Activated naive CD4-positive, alpha-beta T cell (primary cell): ENCODE data around the gene OST4.
A peak's percentile ranks its signal among the peaks of the same experiment; 100 is the strongest.

Experiments
- DNase-seq, 4 experiments: peaks; one replicate each; lab custom pipeline; 2025; lab: John Stamatoyannopoulos, UW

Gene OST4

DNA sequence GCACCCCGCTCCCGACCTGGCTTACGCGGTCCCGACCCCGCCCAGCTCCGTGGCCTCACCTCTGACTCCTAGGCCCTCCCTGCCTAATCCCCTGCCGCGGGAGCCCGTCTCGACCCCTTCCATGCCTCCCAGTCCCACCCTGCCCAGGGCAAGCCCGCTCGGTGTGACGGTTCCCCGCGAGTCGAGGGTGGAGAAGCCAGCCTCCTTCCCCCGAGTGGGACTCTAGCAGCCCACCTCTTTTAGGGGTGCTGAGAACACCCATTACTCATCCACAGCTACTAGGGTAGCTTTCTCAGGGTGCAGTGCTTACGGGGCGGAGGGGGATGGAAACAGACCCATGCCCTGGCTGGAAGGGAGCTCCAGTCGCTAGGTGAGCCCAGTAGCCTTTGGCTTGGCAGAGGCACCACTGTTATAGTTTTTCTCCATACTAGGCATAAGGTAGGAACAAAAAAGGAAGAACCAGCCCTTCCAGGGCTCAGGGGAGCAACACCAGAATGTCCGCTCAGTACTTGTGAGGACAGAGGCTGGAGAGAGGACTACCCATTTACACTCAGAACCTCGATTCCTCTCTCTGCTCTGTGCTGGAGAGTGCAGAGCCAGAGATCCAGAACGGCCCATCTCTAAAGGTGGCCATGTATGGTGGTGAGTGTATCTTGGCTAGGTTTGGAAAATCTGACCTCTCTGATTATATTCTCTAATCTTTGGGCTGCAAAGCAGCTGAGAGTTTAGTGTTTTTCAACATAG is 19.4 kb downstream of the OST4 start:
- peak in 3 of 4 experiments; percentile 38 to 61 (median 49) for DNase-seq

DNA sequence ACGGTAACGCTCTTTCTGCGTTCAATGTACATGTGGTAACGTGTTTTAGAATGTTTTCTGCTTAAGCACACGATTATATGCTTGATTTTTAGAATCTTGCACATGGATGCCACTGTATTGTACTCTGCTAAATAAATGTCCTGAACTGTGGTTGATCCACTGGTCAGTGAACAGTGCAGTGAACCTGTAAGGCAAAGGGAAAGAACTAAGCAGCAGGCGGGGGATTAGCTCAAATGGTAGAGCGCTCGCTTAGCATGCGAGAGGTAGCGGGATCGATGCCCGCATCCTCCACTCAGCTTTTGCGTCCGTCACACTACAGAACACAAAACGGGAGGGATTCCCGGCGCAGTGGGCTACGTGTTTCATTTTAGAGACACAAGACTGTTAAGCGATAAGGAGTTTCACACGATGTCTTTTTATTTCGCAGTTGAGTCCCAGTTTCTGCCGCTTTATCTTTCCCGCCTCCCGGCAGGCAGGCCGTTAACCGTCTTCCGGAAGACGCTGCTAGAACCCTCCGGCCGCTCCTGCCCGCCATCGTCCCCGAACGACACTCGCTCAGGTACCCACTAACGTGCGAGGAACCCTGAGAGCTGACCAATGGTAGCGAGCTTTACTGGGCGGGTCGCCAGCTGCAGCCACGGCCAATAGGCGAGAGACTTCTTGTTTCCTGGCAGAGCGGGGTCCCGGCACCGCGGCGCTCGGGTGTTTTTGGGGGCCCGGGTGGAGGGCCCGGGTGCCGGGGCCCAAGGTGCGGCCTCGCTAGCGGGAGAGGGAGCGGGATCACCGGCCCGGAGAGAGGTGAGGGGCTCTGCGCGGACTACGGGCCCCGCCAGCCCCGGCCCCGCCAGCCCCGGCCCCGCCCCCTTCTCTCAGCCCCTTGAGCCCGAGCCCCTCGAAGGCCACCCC is 20.2 kb downstream of the OST4 start, which contains the start of gene AGBL5:
AGBL5 (plus strand) TSS at position 673 of the 906 bp plus-strand sequence. CDS start 1,291 bp downstream, outside the sequence.
- DNase-seq, result peak; percentile 88 to 94 (median 92)

DNA sequence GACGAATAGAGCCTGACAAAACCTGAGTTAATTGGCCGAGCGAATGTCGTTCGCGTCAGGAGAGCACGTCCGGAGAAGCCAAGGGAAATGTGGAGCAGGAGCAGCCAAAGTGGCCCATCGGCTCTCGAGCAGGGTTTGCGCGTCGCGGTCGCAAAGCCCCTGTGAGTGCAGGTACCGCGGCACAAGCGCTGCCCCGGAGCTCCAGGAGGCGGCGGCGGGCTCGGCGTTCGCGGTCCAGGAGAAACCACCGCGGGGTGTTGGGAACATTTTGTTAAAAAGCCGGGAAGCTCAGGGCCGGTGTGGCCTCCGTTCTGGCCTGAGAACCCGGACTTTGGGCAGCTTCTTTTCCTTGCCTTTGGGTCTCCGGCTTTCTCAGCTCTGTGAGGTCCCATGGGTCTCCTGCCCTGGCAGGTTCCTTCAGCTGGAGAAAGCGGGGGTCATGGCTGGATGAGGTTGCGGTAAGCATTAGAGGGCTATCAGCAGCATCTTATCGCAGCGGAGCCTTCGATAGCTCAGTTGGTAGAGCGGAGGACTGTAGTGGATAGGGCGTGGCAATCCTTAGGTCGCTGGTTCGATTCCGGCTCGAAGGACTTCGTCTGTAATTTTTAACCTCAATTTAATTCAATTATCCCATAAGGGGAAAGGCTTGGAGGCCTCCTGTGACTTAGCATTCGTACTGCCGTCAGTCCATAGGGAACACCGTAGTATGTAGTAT is 21.0 kb downstream of the OST4 start:
- peak; percentile 84 to 96 (median 90) for DNase-seq

DNA sequence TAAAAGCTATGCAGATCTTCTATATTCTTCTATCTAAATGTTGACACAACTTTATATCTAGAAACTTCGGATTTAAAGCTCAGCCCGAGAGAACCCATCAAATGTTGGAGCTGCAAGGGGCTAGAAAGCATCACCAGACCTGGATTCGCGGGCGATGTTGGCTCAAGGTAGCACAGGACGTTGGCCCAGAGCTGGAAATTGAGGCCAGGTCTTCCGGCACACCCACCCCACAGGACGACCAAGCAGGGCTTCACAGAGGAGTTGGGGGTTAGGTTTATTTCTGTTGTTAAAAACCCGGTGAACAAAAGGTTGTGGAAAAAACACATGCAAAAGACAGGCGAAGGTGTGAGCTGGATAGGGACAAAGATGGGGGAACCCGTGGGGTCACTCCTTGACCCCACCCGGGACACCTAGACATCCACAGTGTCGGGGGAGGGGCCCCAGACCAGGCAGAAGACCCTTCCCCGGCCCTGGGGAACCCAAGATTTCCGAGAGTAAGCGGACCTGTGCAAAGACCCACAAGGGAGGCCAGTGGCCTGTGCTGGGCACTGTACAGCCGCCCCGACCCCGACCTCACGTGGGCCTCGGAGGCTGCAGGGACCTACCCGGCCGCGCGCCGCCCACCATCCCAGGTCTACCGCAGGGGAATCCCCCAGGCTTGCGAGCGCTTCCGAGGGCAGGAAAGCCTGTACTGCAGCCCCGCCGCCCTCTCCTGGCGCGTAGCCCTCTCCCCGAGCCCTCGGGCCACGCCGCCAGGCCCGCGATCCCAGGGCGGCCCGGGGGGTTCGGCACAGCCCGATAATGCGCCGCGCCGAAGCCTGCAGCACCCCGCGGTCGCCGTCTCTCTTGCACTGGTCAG is 21.8 kb downstream of the OST4 start:
- DNase-seq, result peak in 3 of 4 experiments; percentile 36 to 48 (median 40)

DNA sequence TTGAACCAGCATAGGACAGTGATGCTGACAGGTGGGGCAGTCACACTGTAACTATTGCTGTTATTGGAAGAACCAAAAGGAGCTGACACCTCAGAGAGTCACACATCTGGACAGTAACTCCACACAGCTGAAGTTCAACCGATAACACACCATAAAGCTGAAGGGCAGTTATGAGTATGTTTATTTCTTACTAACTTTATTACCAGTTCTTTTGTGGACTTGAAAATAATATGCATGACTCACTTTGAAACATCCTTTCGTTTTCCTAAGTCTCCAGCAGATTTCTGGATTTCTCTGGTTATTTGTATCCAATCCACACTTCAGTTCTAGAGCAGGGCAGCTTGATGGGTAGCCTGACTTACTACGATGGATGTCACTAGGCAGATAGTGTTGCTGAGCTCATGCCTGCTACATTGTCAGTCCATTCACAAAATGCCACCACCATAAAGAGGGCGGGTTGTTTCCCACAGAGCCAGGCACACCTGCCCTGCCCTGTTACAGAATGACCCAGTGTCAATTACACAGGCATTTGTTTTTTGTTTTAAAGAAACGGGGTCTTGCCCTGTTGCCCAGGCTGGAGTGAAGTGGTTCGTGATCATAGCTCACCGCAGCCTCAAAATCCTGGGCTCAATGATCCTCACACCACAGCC is 28.3 kb downstream of the OST4 start:
- DNase-seq, result no peak

DNA sequence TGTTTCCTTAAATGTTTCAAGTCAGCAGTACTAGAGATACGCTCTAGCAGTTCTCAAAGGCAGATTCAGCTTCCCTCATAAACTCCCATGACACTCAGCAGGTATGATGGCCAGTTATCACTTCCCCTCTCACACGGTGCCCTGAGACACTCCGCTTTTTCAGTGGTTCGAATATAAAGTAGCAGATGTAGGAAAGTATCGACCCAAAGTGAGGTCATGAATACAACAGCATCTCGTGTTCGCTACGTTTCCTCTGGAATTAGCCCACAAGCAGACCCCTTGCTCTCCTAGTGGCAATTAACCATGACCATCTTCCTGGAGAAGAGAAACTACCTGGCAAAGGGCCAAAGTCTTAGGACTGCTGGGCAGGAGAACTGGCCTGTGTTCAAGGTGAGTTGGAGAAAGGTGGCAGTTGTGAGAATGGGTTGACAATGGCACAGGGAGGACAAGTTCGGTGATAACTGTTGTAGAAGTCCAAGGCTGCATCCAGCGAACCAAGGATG is 29.2 kb downstream of the OST4 start:
- DNase-seq, result no peak

DNA sequence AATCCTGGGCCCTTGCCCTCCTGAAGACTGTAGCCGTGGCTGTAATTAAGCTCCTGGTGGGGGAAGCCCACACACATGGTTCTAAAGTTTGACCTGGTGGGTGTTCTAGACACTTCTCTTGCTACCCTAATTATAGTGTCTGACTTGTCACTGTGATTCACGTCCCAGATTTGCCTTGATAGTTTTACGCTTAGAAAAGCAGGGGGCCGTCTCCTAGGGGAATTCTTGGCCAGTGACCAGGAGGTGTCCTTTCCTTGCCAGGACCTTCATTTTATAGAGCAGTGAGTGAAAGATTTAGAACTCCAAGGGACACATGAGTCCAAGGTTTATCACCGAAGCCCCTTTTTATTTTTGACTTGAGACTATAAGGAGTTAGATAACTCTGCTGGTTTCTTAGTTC is 29.7 kb downstream of the OST4 start:
- DNase-seq, result no peak

DNA sequence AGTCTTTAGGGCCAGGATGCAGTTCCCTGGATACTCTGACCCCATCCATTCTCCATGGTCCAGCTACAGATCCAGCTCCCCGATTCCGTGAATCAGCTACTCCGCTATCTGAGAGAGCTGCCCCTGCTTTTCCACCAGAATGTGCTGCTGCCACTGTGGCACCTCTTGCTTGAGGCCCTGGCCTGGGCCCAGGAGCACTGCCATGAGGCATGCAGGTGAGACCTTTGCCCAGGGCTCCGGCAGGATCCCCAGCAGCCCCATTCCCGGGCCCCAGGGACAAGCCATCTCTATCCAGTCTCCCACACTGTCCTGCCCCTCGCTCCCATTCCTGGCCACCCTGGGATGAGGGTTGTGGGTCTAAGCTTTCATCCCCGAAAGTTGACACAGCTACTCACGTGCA is 31.2 kb downstream of the OST4 start:
- no peak for DNase-seq

DNA sequence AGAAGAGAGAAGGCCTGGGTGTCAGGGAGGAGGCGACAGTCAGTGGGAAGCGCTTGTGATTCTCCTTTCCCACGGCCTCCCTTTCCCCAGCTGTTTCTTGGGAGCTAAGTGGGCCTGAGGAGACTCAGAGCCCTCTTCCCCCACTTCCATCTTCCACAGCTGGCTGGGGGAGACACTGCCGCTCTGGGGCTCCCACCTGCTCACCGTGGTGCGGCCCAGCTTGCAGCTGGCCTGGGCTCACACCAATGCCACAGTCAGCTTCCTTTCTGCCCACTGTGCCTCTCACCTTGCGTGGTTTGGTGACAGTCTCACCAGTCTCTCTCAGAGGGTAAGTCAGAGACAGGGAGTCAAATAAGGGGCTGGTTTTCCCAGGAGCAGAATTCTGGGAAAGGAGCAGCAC is 31.6 kb downstream of the OST4 start:
- DNase-seq, result no peak

DNA sequence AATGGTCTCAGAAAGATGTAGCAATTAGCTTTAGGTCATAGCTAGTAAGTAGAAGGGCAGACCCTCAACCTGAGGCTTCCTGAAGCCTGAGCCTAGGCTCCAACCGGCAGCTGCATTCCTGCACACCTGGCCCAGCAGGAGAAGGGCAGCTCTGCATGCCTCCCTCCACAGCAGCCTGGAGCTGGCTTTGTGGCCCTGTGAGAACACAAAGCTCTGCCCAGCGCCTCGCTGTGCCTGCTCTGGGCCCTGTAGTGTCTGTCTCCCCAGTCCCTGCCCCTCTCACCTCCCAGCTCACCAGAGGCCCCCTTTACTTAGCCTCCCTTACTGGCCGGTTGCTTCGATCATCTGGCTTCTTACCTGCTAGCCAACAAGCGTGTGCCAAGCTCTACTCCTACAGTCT is 32.0 kb downstream of the OST4 start:
- no peak for DNase-seq

DNA sequence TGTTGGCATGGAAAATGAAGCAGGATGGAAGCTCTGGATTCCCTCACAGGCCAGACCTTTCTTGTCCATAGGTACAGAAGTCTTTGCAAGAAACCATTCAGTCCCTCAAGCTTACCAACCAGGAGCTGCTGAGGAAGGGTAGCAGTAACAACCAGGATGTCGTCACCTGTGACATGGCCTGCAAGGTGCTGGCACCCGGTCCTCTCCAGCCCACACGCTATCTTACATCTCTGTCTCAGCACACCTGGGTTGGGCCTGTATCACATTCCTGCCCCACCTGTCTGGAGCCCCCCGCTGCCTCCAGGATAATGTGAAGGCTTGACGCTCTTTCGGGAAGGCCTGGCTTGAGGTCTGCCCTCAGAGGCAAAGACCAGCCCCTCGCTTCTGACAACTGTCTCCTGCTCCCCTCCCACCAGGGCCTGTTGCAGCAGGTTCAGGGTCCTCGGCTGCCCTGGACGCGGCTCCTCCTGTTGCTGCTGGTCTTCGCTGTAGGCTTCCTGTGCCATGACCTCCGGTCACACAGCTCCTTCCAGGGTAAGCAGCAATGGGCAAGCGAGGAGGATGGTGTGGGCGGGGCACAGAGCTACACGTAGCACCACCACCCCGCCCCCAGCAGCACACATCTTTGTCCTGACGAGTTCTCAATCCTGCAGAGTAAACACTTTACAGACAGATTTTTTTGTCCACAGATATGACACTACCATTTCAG is 32.7 kb downstream of the OST4 start:
- no peak for DNase-seq

DNA sequence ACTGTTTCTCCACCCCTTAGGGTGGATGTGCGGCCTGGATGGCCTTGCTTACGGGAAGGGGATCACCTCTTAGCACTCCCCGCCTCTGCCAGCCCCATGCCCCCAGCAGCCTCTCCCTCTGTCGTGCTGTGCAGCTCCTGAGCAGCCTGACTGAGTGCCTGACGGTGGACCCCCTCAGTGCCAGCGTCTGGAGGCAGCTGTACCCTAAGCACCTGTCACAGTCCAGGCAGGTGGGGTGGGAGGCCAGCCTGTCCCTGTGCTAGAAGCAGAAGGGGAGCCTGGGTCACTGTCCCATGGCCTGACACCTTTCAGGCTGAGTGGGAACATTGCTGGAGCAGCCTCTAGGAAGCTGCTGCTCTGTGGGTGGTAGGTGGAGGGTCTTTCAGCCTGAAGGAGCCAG is 33.4 kb downstream of the OST4 start:
- DNase-seq, result no peak

DNA sequence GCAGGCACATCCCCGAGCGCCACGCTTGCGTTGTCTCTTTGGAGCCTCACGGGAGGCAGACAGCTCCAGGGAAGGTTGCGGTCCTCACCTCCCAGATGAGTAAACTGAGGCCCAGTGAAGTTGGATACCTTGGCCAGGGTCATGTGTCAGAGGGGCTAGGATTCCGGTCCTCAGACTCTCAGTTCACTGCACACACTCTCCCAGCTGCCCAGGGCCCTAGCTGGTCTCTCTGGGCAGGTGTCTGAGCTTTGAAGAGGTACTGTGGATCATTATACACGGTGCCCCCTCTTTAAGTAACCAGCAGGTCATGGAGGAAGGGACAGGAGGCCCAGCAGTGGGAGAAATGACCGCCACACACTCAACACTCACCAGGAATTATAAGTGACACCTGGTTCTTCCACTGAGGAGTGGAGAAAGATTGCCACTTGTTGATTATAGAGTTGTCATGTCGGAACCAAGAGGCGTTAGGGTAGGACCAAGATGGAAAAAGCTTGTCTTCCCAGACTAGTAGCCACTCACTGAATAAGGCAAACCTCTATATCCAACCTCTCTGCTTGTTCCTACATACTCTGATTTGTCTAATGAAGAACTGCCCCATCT is 38.1 kb downstream of the OST4 start:
- no peak for DNase-seq

DNA sequence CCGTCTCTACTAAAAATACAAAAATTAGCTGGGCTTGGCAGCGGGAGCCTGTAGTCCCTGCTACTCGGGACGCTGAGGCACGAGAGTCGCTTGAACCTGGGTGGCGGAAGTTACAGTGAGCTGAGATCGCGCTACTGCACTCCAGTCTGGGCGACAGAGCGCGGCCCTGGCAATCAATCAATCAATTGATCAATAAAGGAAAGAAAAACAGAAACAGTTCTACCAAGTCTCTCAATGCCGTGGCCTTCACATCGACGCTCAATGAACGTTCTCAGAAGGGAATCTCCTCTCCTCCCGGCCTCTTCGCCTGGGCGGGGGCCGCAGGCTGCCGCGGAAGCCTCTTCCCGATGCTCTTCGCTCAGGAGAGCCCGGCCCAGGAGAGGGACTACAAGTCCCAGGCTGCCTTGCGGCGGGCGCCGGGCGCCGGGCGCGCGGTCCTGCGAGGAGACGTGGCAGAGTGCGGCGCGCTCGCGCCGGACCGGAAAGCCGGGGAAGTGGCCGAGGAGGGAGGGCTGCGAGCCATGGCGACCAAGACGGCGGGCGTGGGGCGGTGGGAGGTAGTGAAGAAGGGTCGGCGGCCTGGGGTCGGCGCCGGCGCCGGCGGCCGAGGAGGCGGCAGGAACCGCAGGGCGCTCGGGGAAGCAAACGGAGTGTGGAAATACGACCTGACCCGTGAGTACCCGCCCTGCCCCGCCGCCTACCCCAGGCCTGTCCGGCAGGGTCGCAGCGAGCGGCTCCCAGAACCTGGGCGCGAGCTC is 38.8 kb downstream of the OST4 start, which contains the start of gene TMEM214:
TMEM214 (plus strand) TSS at position 471 of the 758 bp plus-strand sequence; CDS start at position 522, 51 bp downstream.
- peak; percentile 12 to 60 (median 36) for DNase-seq

DNA sequence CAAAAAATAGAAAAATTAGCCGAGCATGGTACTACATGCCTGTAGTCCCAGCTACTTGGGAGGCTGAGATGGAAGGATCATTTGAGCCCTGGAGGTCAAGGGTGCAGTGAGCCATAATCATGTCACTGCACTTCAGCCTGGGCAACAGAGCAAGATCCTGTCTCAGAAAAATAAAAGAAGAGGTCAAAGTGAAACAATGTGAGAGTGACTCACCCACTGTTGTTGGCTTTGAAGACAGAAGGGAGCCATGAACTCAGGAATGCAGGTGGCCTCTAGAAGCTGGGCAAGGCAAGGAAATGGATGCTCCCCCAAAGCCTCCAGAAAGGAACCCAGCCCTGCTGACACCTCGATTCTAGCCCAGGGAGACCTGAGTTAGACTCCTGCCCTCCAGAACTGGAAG is 42.4 kb downstream of the OST4 start:
- DNase-seq, result no peak

DNA sequence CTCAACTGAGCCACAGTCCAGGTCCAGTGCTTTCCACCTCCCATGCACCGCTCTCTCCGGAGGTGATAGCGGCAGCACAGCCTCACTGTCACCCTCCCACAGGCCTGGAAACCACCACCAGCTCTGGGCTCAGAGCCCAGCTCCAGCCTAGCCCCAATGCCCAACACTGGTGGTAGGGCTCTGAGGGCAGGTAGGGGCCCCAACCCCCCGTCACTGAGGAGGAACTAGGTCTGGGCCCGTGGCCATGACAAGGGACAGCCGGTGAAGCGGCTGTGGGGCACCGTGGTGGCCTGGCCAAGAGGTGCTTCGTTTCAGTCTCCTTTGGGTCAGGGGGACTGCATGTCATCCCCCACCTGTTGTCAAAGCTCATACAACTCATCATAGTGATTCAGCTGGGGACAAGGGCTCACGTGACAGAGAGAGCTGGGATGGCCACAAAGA is 44.2 kb downstream of the OST4 start:
- no peak for DNase-seq

DNA sequence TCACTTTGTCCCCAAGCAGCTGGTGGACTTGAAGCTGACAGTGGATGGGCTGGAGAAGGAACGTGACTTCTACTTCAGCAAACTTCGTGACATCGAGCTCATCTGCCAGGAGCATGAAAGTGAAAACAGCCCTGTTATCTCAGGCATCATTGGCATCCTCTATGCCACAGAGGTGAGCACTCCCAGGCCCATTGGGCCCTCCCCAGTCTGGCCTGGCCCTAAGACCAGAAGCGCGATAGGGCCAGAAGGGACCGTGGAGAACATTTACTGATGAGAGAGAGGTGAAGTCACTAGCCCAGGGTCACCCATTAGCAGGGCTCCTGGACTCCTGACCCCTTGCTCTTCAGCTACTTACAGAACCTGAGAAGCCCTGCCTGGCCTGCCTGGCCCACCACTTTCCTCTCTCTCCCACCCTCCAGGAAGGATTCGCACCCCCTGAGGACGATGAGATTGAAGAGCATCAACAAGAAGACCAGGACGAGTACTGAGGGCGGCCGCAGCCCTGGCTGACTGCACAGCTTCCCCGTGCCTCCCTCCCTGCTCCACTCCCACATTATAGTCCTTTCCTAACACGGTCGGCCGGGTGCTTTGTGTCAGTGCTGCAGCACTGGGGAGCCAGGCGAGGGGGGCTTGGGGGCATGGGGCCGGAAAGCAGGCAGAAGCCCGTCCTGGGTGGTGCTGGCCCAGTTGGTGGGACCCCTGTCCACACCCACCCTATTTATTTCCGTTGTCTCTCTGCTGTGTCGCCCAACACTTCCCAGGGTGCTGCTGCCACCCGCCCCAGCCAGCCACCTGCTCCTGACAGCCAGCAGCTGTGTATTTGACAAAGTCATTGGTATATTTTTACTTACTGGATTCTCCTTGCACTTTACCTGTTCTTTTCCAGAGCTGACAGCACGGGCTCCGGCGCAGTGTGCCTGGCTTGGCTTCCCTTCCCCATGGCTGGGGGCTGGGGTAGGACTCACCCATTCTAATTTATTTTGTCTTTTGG is 45.3 kb downstream of the OST4 start:
- no peak for DNase-seq
